ENCODE results near the gene METTL2A.
A peak's percentile ranks its signal among the peaks of the same experiment; 100 is the strongest.
"Not testable (repeated sequence)": the region's sequence is repeated elsewhere in the genome, so short reads cannot be mapped to it uniquely, and the experiment has no call there.

METTL2A gene, protein sequence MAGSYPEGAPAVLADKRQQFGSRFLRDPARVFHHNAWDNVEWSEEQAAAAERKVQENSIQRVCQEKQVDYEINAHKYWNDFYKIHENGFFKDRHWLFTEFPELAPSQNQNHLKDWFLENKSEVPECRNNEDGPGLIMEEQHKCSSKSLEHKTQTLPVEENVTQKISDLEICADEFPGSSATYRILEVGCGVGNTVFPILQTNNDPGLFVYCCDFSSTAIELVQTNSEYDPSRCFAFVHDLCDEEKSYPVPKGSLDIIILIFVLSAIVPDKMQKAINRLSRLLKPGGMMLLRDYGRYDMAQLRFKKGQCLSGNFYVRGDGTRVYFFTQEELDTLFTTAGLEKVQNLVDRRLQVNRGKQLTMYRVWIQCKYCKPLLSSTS

DNA sequence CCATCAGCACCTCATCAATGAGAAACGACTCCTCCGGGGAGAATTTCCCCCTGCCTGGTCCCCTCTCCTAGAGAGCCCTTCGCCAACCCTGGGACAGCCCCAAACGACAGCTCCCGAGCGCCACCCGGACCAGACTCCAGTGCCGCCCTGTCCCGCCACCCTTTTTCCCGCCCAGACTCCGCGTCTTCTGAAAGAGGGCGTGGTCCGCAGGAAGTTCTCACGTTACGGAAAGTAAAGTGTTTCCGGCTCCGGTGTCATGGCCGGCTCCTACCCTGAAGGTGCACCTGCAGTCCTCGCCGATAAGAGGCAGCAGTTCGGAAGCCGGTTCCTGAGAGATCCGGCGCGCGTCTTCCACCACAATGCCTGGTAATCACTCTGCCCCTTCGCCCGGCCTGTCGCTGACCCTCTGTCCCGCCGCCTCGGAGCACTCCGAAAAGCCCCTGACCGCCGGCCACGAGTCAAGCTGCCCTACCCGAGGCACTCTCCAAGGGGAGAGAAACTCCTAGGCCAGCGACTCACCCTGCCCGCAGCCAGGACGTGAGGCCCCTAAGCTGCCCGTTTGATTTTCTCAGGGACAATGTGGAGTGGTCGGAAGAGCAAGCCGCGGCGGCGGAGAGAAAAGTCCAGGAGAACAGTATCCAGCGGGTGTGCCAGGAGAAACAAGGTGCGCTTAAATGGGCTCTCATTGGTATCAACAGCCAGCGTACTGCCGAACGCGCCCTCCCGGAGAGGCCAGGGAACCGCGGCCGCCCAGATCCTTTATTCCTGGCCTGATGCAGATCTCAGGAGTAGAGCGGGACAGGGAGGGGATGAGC is at the start of gene METTL2A:
Gene METTL2A, plus strand, starts transcription at position 251 of the 815 bp plus-strand sequence. Its CDS starts 6 bp downstream, at position 257.
- peak; percentile 76 for DNase-seq (ENCODE audit: low read depth)

DNA sequence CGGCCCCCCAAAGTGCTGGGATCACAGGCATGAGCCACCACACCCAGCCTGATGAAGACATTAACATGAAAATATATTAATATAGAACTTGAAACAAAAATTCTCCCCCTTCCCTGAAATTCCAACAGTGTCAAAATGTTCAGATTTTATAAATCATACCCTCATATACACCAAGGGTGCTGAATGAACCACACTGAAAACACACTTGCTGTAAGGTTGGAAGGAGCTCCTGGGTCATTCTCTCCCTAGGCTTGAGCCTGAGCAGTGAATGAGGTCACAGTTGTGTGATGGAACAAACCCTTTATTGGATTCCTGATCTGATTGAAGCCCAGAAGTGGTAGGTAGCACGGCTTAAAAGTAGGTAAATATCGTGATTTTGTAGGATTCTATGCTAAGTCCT is 43.4 kb upstream of the METTL2A start, which contains the start of gene EFCAB3:
Gene EFCAB3, plus strand, starts transcription at position 301 of the 400 bp plus-strand sequence. CDS start 2,427 bp downstream, outside the sequence.
- DNase-seq (ENCODE audit: low read depth) = no peak

DNA sequence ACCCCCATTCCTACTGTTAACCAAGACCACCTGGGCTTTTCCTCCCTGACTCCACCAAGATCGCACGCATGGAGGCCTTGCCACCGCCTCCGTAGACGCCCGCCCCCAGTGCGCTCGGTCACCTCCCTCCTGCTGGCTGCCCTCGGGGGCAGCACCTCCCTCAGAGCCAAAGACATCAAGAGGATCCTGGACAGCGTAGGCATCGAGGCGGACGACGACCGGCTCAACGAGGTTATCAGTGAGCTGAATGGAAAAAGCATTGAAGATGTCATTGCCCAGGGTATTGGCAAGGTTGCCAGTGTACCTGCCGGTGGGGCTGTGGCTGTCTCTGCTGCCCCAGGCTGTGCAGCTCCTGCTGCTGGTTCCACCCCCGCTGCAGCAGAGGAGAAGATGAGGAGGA is 42.1 kb upstream of the METTL2A start:
- DNase-seq (ENCODE audit: low read depth) = no peak

DNA sequence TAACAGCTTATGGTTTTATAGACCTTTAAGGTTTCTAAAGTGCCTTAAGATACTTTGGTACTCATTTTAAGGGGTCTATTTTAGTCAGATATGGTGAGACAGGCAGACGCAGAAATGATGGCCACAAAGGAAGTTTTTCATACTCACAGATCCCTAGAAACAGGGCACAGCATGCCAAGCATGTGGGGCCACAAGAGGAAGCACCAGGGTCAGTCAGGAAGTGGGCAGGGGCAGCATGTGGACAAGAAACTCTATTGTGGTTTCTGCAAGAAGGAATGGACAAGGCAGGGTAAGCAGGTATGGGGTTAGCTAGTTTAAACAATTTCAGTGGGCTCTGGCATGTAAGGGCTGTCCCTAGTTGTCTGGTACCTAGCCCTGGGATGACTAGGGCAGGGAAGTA is 34.8 kb upstream of the METTL2A start:
- no peak for DNase-seq (ENCODE audit: low read depth)

DNA sequence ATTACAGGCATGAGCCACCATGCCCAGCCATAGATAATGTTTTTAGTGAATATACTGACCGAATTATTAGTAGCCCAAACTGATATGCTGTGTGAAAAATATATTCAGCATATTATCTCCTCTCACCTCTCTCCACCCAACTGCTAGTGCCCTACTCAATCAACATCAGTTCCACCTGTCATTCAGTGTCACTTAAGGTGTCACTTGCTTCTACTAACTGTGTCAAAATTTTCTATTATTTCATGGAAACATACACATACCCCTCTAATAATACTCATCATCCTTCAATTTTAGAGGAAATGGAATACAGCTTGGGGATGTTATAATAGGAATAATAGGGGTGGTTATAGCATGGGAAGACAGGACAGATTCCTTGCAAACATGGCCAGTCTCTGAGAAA is 30.8 kb upstream of the METTL2A start:
- no peak for DNase-seq (ENCODE audit: low read depth)

DNA sequence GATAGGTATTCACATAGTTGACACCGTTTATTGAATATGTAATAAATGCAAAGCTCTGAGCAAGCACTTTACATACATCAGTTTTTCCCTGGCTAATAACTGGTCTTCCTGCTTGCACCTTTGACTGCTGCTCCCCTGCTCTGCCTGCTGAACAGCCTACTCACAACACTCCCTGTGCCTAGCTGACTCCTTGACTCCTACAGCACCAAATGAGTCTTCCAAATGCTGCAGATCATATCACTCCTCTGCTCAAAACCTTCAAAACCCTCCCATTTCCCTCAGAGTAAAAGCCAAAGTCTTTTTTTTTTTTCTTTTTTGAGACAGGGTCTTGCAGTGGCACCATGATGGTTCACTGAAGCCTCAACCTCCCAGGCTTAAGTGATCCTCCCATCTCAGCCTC is 24.8 kb upstream of the METTL2A start:
- DNase-seq (ENCODE audit: low read depth) = no peak

DNA sequence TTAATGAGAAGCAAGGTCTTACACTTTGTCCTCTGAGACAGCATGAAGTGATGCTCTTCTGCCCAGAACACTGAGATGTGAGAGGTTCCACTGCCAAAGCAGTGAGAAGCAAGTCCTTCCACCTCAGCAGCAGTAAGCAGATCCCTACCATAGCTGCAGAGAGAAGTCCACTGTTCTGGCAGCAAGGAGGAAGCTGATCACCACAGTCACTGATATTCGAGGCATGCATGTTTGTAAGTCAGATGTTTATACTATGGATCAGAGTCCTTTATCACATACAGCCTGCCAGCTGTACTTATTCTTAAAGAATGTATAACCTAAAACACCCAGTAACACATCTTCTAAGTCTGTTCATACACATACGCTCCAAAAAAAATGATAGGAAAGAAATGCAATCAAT is 18.2 kb upstream of the METTL2A start:
- no peak for DNase-seq (ENCODE audit: low read depth)

DNA sequence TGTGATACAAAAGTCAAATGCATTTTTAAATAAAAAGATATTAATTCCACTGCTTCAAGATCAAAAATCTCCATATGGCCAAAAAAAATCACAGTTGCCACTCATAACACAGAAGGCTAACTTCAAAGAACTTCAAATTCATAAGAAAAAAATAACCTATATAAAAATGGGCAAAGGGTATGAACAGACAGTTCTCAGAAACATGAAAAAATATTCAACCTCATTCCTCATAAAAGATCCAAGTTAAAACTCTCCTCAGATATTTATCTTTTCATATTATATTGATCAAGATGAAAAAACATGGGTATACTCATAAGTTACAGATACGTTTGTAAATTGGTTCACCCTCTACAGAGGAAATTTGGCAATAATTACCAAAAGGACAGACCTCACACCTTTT is 10.6 kb upstream of the METTL2A start:
- not testable (repeated sequence) for DNase-seq (ENCODE audit: low read depth)

DNA sequence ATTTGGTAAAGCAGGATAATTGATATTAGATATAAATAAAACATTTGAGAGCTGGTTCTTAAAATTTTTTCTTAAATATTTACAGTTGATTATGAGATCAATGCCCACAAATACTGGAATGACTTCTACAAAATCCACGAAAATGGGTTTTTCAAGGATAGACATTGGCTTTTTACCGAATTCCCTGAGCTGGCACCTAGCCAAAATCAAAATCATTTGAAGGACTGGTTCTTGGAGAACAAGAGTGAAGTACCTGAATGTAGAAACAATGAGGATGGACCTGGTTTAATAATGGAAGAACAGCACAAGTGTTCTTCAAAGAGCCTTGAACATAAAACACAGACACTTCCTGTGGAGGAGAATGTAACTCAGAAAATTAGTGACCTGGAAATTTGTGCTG is 2.5 kb downstream of the METTL2A start:
- DNase-seq (ENCODE audit: low read depth) = not testable (repeated sequence)

DNA sequence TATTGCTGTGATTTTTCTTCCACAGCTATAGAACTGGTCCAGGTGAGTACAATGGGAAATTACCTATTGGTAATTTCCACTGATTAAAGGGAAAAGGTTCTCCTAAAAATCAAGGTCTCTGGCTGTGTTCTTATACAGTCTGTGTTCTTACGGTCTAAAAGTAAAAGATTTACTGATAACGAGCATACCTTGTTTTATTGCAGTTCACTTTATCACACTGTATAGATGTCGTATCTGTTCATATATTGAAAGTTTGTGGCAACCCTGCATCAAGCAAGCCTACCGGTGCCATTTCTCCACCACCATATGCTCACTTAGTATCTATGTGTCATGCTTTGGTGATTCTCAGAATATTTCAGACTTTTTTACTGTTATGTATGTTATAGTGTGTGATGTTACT is 11.6 kb downstream of the METTL2A start:
- DNase-seq (ENCODE audit: low read depth) = not testable (repeated sequence)

DNA sequence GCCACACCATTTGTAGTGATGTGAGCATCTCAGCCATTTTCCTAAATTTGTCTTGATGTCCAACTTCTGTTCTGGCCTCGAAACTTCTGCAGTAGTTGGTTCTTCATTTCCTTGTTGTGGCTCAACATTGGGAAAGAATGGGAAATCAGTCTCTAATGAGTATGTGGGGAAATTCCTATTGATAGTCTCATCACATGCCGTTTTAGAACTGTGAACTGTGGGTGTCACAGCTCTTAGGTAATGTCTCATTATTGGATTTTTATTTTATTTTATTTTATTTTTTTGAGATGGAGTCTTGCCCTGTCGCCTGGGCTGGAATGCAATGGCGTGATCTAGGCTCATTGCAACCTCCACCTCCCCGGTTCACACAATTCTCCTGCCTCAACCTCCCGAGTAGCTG is 17.5 kb downstream of the METTL2A start:
- DNase-seq (ENCODE audit: low read depth) = not testable (repeated sequence)

DNA sequence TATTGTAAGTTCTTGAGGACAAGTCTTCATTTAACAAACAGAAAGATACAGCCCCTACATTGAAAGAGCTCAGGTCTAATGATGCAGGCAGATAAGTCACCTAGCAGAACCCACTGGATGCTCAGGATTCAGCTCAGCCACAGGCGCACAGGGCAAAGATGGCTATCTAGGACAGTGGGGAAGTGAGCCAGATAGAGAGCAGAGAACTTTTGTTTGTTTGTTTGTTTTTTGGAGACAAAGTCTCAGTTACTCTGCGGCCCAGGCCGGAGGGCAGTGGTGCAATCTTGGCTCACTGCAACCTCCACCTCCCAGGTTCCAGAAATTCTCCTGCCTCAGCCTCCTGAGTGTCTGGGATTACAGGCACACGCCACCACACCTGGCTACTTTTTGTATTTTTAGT is 20.4 kb downstream of the METTL2A start:
- DNase-seq (ENCODE audit: low read depth) = no peak

DNA sequence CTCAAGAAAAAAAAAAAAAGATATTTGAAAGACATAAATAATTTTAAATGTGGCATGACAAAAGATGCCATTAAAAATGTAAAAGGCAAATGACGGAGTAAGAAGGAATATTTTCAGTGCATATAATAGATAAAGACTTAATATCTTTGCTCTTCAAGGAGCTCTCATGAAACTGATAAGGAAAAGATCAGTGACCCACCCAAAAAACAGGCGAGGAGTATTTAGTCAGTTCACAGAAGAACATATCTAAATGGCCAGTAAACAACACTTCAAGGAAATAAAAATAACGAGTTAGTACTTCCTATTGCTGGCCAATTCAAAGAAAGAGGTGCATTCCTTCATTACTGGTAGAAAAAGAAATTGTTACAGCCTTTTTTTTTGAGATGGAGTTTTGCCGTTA is 22.1 kb downstream of the METTL2A start:
- DNase-seq (ENCODE audit: low read depth) = not testable (repeated sequence)

DNA sequence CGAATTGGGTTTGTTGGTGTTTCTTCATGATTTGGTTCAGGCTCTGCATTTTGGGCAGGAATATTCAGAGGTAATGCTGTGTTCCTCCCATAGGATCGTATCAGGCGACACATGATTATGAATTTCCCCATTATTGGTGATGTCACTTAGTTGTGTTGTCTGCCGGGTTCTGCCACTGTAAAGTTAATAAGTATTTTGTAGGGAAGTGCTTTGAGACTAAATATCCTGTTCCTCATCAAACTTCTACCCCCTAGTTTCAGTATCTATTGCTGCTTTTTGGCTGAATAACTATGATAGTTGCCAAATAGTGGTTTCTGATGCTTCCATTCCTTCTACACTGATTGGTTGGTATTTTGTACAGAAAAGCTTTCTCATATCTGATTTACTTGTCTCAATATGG is 28.5 kb downstream of the METTL2A start:
- DNase-seq (ENCODE audit: low read depth) = not testable (repeated sequence)

DNA sequence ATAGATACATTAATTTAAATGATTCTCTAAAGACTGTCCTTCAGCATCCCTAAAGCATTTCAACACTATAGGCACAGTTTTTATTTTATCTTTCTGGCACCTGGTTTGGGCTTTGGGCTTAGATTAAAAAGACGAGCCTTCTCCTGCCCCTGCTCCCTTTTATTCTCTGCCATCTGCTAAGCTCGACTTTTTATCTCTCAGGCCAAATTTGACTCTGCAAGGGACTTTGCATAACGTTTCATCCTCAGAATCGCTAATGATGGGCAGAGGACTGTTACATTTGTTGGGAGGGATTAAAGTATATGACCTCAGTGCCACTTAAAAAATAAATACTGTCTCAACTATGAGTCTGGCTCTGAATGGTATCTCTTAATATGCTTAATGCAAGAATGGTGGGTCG is 29.3 kb downstream of the METTL2A start:
- not testable (repeated sequence) for DNase-seq (ENCODE audit: low read depth)

DNA sequence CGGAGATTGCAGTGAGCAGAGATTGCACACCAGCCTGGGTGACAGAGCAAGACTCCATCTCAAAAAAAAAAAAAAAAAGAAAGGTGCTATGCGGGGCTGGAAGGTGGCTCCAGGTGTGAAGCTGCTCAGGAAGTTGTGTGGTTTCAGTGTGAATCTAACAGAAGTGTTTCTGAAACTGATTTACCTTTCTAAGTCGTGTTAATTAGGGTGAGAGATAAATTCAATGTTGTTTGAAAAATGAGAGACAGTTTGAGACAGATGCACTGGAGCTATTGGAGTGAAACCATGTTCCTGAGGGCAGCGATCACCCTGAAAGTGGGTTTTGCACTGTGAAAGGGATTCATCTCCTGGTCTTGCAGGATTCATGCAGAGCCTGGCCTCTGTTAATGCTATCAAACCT is 30.0 kb downstream of the METTL2A start:
- not testable (repeated sequence) for DNase-seq (ENCODE audit: low read depth)

DNA sequence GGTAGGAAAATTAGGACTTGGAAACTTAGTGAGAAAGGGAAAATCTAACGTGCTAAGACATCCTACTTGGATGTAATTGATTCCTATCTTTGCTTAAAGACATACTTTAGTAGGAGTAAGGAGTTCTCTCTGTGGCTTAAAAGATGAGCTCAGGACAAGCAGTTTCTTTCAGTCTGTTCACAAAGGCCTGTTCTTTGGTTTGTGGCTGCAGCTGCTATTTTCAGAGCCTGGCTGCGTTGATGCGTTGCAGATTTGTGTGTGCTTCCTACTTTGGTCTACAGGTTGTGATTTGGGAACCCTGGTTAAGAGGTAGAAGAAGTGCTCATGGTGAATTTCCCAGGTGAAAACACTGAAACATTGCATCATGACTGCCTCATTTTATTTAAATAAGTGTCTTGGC is 30.4 kb downstream of the METTL2A start:
- DNase-seq (ENCODE audit: low read depth) = not testable (repeated sequence)

DNA sequence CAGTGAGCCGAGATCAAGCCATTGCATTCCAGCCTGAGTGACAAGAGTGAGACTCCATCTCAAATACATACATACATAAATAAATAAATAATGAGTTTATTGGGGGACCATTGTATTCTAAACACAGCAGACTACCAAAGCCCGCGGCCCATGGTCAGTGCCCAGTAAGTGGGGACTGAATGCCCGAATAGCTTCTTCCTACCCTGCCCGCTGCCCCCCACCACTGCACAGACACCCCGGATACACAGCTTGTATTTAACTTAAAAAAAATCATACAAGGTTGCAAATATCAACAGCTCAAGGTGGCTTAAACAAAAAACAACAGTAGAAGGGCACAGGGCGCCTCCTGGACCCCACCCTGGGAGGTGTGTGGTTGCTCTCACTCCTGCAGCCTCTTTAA is 32.3 kb downstream of the METTL2A start:
- DNase-seq (ENCODE audit: low read depth) = no peak

DNA sequence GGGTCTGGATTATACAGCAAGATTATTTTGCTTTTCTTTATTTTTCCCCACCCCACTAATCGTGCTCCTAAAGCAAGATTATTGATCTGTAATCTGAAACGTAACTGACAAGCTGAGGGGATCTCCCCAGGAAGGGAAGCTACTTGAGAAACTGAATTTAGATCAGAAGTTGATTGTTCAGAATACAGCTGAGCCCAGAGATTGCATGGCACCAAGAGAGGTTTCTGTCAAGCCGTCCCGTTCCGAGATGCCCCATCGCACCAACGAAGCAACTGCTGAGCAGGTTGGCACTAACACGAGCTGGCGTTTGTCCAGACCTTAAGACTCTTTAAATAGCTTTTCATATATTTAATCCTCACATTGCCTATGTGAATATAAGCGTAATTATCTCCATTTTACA is 34.8 kb downstream of the METTL2A start:
- DNase-seq (ENCODE audit: low read depth) = not testable (repeated sequence)

DNA sequence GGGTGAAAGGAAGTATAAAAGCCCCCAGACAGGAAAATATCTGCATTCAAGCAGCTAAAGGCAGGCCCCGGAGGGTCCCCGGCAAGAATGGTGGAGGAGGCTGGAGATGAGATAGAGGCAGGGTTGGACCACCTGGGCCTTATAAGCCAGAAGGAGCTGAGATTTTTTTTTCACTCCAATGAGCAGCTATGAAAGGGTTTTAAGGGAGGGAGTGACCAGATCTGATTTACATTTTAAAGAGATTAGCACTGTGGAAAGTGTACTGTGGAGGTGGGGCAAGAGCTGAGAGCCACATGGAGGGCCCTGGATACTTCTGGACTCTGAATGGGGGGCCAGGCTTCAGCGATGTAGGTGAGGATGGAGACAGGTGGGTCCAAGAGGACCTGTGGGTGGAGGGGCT is 40.7 kb downstream of the METTL2A start:
- not testable (repeated sequence) for DNase-seq (ENCODE audit: low read depth)

DNA sequence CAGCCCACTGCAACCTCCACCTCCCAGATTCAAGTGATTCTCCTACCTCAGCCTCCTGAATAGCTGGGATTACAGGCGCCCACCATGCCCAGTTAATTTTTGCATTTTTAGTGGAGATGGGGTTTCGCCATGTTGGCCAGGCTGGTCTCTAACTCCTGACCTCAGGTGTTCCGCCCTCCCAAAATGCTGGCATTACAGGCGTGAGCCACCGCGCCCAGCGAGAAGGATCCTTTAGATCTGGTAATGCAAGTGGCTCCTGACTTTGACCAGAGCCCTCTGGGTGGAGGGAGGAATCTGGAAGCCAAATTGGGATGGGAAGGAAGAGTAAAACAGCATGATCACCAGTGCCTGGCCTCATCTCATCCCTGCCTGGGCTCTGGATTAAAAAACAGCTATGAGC is 41.6 kb downstream of the METTL2A start:
- DNase-seq (ENCODE audit: low read depth) = not testable (repeated sequence)

DNA sequence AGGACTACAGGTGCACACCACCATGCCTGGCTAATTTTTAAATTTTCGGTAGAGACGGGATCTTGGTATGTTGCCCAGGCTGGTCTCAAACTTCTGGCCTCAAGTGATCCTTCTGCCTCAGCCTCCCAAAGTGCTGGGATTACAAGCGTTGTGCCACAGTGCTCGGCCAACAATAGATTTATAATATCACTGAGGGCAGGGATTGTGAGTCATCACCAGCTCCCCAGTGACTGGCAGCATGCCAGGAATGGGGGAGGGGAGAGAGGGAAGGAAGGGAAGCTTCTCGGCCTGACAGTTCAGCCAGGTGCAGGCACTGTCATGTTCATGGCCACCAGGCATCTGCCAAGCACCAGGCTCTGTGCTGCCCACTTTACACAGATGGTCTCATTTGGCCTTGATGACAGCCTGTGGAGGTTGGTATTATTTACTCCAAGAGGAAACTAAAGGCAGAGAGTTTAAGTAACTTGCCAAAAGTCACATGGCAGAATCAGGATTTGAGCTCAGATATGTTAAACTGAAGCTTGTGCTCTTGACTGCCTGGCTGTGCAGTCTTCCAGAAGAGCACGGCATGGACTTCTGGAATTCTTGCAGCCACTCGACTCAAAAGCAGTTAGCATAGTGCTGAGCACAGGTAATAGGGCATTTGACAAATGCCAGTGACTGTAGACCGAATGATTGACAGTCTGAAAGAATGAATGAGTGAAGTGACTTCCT is 47.1 kb downstream of the METTL2A start:
- peak; percentile 24 for DNase-seq (ENCODE audit: low read depth)
